GM23248 (cell line): Measurements from ENCODE around the gene TCF7. TPM values are rescaled to one million over a fixed set of nuclear protein-coding genes. Genes with fewer than 3 reads are reported as not detected.

Experiments used
- DNase-seq: peaks from one replicate; pipeline ENCODE4 v3.0.0-alpha.2; 2015
- H2AFZ ChIP-seq: fragments of 200-600 bp; sonication (generic); 2 replicates; pipeline ENCODE4 v1.6.1; 2016; ENCODE audit warnings: antibody characterized with exemption
- H3F3A ChIP-seq: fragments of 200-600 bp; sonication (generic); 2 replicates; pipeline ENCODE4 v1.6.1; 2016; ENCODE audit warnings: mild to moderate bottlenecking, antibody characterized with exemption, mixed run types; ENCODE audit not compliant: insufficient read depth
- H3K27ac ChIP-seq: fragments of 200-600 bp; sonication (generic); 2 replicates; pipeline ENCODE4 v1.5.1; 2016; ENCODE audit warnings: mild to moderate bottlenecking
- H3K27me3 ChIP-seq: fragments of 200-600 bp; sonication (generic); replicated peaks from 2 replicates; pipeline ENCODE4 v1.6.1; 2016; ENCODE audit warnings: mild to moderate bottlenecking; ENCODE audit not compliant: insufficient read depth
- H3K36me3 ChIP-seq: fragments of 200-600 bp; sonication (generic); 2 replicates; pipeline ENCODE4 v1.6.1; 2016; ENCODE audit warnings: low read depth, mild to moderate bottlenecking
- H3K4me1 ChIP-seq: fragments of 200-600 bp; sonication (generic); 2 replicates; pipeline ENCODE4 v1.6.1; 2016; ENCODE audit warnings: mild to moderate bottlenecking; ENCODE audit not compliant: insufficient read depth
- H3K4me2 ChIP-seq: fragments of 200-600 bp; sonication (generic); one replicate; pipeline ENCODE4 v1.6.1; 2016; ENCODE audit warnings: mild to moderate bottlenecking; ENCODE audit not compliant: unreplicated experiment
- H3K4me3 ChIP-seq: fragments of 200-600 bp; sonication (generic); 2 replicates; pipeline ENCODE4 v1.5.1; 2016; ENCODE audit warnings: mild to moderate bottlenecking
- H3K79me2 ChIP-seq: fragments of 200-600 bp; sonication (generic); 2 replicates; pipeline ENCODE4 v1.6.1; 2016; ENCODE audit warnings: mild to moderate bottlenecking; ENCODE audit not compliant: insufficient read depth
- H3K9ac ChIP-seq: fragments of 200-600 bp; sonication (generic); 2 replicates; pipeline ENCODE4 v1.6.1; 2016; ENCODE audit warnings: mild to moderate bottlenecking
- H3K9me2 ChIP-seq: fragments of 200-600 bp; sonication (generic); 2 replicates; pipeline ENCODE4 v1.6.1; 2016; ENCODE audit warnings: mixed run types, mild to moderate bottlenecking, moderate library complexity; ENCODE audit not compliant: insufficient read depth
- H3K9me3 ChIP-seq: fragments of 200-600 bp; sonication (generic); one replicate; pipeline ENCODE4 v1.6.1; 2017; ENCODE audit warnings: low read depth
- H4K20me1 ChIP-seq: fragments of 200-600 bp; sonication (generic); 2 replicates; pipeline ENCODE4 v1.6.0; 2016; ENCODE audit not compliant: insufficient read depth
- EZH2 ChIP-seq: fragments of 200-600 bp; sonication (generic); IDR thresholded peaks from 2 replicates; pipeline ENCODE4 v1.6.1; 2018; ENCODE audit warnings: antibody characterized with exemption, mild to moderate bottlenecking; ENCODE audit not compliant: insufficient read depth, poor library complexity, severe bottlenecking
- EZH2phosphoT487 ChIP-seq: fragments of 200-600 bp; sonication (generic); IDR thresholded peaks from 2 replicates; pipeline ENCODE4 v1.6.1; 2018; ENCODE audit warnings: antibody characterized with exemption, moderate library complexity, mild to moderate bottlenecking, low read depth; ENCODE audit not compliant: insufficient read depth
- WGBS, 2 experiments: methylation state at CpG; one replicate each; pipeline ENCODE4 v1.1.6; 2015 to 2017; ENCODE audit warnings: low lambda C conversion rate in 2 of 2, low coverage in 1 of 2; ENCODE audit errors: missing lambda C conversion rate in 2 of 2; 5-methylcytosine and 5-hydroxymethylcytosine counted together
- in situ Hi-C: fragments of 300-500 bp; cut with MboI; formaldehyde crosslinking; loops from 2 replicates; pipeline ENCODE4 v1.15.0; 2020
- polyA plus RNA-seq: library from polyadenylated mRNA; unstranded; fragments of >200 nt; fragmentation: Nextera tagmentation; extraction: Ambion mirVana; gene quantifications from 2 replicates; pipeline ENCODE4 v1.2.1, GENCODE V29; 2016
- total RNA-seq: library from RNA; depleted of rRNA; stranded (reverse); fragments of >200 nt; shearing (Covaris generic); gene quantifications from 2 replicates; pipeline ENCODE4 v1.2.3, GENCODE V29; 2014

TCF7 gene
- total and polyA plus RNA-seq, 2 experiments from 2014 or later: 1.4 to 2.7 TPM

- no peak for TF ChIP-seq EZH2
- TF ChIP-seq EZH2phosphoT487: no peak
- in situ Hi-C loops: no loop called here
- Histone ChIP-seq H3K36me3 (no peaks in the 10 kb centered on the region), H3K9me2 (no peaks in the 10 kb centered on the region), H3K4me3 (no peak overlapping the region), H3K27me3 (no peaks in the 10 kb centered on the region), H3K79me2 (no peaks in the 10 kb centered on the region), H2AFZ (no peak overlapping the region), H3F3A (peaks cover 5% of the 10 kb centered on the region), H3K27ac (no peak overlapping the region), H3K9me3 (no peaks in the 10 kb centered on the region), H3K4me1 (peaks cover 12% of the 10 kb centered on the region), H4K20me1 (no peaks in the 10 kb centered on the region), H3K4me2 (no peak overlapping the region), H3K9ac (no peak overlapping the region)
- 91 to 94% methylated on average over 12 of the region's 12 CpGs for WGBS, 2 experiments
- DNase-seq: no peak
These were observed 5.2 kb downstream of the TCF7 start for GRCh38 chr5:134119720-134120119.

GRCh38 chr5:134120386-134121138 is 6.1 kb downstream of the TCF7 start:
- no peaks in the 10 kb centered on the region for H3K36me3 ChIP-seq
- 88 to 90% methylated on average over 17 of the region's 17 CpGs for WGBS, 2 experiments

GRCh38 chr5:134122530-134122929 is 8.0 kb downstream of the TCF7 start:
- H3K36me3 ChIP-seq: no peaks in the 10 kb centered on the region
- H3K4me3 ChIP-seq: no peak overlapping the region
- H3K9me3 ChIP-seq: no peaks in the 10 kb centered on the region
- no peaks in the 10 kb centered on the region for H3K27me3 ChIP-seq
- H2AFZ ChIP-seq: no peak overlapping the region
- H3K9me2 ChIP-seq: no peaks in the 10 kb centered on the region
- H3K9ac ChIP-seq: no peak overlapping the region
- WGBS, 2 experiments: 86 to 88% methylated on average over 3 of the region's 3 CpGs
- TF ChIP-seq EZH2: no peak
- TF ChIP-seq EZH2phosphoT487: no peak
- peaks cover 5% of the 10 kb centered on the region for H3F3A ChIP-seq
- no peak for DNase-seq
- in situ Hi-C loops: no loop called here
- H3K4me2 ChIP-seq: no peak overlapping the region
- peaks cover 28% of the 10 kb centered on the region for H3K4me1 ChIP-seq
- H4K20me1 ChIP-seq: no peaks in the 10 kb centered on the region
- H3K79me2 ChIP-seq: peaks cover 7% of the 10 kb centered on the region; the same call in 1 of the 2 replicates
- no peak overlapping the region for H3K27ac ChIP-seq

More at GRCh38 chr5:134120386-134121138, 6.1 kb downstream of the TCF7 start:
- Histone ChIP-seq H3K27me3 (no peaks in the 10 kb centered on the region), H3K4me1 (peaks cover 18% of the 10 kb centered on the region), H3K9me3 (no peaks in the 10 kb centered on the region), H3K9me2 (no peaks in the 10 kb centered on the region), H4K20me1 (no peaks in the 10 kb centered on the region), H3K27ac (no peak overlapping the region), H3F3A (peaks cover 5% of the 10 kb centered on the region), H3K79me2 (no peaks in the 10 kb centered on the region), H3K4me2 (no peak overlapping the region), H3K4me3 (no peak overlapping the region), H3K9ac (no peak overlapping the region), H2AFZ (no peak overlapping the region)
- TF ChIP-seq EZH2phosphoT487 (no peak), EZH2 (no peak)
- DNase-seq: no peak
- in situ Hi-C loops: no loop called here

- Histone ChIP-seq H3K36me3 (no peaks in the 10 kb centered on the region), H3K79me2 (peaks cover 8% of the 10 kb centered on the region; the same call in 1 of the 2 replicates), H3F3A (peaks cover 5% of the 10 kb centered on the region), H3K4me2 (no peak overlapping the region), H3K4me3 (no peak overlapping the region), H3K27ac (no peak overlapping the region), H3K4me1 (peaks cover 28% of the 10 kb centered on the region), H3K9ac (no peak overlapping the region), H2AFZ (no peak overlapping the region), H3K9me2 (no peaks in the 10 kb centered on the region), H4K20me1 (no peaks in the 10 kb centered on the region), H3K9me3 (no peaks in the 10 kb centered on the region), H3K27me3 (no peaks in the 10 kb centered on the region)
- no peak for DNase-seq
- no peak for TF ChIP-seq EZH2phosphoT487
- no peak for TF ChIP-seq EZH2
- WGBS, 2 experiments: 97 to 100% methylated on average over 5 to 6 of the region's 6 CpGs
- in situ Hi-C loops: no loop called here
These were observed 8.9 kb downstream of the TCF7 start for GRCh38 chr5:134123360-134123759.
